ENCODE measurements around the gene SIRT4.
"Not testable (repeated sequence)": the region's sequence is repeated elsewhere in the genome, so short reads cannot be mapped to it uniquely, and the experiment has no call there.

The SIRT4 gene

DNA sequence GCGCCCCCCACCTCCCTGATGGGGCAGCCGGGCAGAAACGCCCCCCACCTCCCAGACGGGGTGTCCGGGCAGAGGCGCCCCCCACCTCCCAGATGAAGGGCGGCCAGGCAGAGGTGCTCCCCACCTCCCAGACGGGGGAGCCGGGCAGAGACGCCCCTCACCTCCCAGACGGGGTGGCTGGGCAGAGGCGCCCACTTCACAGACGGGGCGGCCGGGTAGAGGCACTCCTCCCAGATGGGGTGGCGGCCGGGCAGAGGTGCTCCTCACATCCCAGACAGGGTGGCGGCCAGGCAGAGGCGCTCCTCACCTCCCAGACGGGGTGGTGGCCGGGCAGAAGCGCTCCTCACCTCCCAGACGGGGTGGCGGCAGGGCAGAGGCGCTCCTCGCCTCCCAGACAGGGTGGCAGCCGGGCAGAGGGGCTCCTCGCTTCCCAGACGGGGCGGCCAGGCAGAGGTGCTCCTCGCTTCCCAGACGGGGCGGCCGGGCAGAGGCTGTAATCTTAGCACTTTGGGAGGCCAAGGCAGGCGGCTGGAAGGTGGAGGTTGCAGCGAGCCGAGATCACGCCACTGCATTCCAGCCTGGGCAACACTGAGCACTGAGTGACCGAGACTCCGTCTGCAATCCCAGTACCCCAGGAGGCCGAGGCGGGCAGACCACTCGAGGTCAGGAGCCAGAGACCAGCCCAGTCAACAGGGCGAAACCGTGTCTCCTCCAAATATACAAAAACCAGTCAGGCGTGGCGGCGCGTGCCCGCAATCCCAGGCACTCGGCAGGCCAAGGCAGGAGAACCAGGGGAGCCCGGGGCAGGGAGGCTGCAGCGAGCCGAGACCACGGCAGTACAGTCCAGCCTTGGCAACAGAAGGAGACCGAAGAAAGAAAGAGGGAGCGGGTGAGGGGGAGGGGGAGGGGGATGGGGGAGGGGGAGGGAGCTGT lies 23.7 kb upstream of the SIRT4 start:
- no peak for DNase-seq

- no peak for DNase-seq
These were observed 18.8 kb upstream of the SIRT4 start for GRCh38 chr12:120283318-120283717.

DNA sequence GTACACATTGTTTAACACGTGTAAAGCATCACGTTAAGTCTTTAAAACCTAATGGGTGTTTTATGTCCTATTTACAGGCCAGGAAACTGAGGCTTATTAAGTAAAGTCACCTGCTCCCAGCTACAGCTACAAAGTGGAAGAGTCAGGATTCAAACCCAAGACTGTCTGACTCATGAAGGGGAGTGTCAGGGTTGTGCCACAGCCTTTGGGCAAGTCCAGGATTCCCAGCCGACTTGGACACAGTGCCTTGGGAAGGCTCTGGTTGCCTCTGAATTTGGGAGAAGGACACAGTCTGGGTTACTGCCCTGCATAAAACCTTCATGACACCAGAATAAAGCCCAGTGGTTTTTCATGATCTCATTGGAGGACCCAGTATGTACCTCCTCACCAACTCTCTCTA lies 17.7 kb upstream of the SIRT4 start:
- no peak for DNase-seq

DNA sequence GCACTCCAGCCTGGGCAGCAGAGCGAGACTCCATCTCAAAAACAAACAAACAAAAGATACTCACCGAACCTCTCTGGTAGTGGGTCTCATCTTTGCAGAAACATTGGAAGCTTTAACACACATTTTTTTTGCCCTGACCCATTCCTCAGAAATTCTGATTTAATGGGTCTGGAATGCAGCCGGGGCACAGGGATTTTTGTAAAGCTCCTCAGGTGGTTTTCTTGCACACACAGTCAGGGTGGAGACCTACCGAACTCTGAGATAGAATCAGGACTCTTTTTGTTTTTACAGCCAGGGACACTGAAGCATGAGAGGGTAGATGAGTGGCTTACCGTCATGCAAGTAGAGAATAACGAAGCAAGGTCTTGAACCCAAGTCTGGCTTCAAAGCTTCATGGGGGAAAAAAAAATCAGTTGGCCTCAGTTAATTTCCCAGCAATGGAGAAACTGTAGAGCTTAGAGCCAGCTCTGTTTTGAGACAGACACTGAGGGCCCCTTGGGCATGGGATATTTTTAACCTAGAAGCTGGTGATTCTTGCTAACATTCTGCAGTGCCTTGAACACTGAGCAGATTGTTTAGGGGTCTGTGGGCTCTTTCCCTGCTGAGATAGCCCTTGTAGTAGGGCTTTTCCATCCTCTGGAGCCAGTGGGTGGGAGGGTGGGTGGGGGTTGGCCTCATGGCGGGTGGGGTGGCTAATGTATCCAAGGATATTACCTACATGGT lies 15.2 kb upstream of the SIRT4 start:
- DNase-seq, result no peak

GRCh38 chr12:120287491-120287890 lies 14.6 kb upstream of the SIRT4 start:
- no peak for DNase-seq

DNA sequence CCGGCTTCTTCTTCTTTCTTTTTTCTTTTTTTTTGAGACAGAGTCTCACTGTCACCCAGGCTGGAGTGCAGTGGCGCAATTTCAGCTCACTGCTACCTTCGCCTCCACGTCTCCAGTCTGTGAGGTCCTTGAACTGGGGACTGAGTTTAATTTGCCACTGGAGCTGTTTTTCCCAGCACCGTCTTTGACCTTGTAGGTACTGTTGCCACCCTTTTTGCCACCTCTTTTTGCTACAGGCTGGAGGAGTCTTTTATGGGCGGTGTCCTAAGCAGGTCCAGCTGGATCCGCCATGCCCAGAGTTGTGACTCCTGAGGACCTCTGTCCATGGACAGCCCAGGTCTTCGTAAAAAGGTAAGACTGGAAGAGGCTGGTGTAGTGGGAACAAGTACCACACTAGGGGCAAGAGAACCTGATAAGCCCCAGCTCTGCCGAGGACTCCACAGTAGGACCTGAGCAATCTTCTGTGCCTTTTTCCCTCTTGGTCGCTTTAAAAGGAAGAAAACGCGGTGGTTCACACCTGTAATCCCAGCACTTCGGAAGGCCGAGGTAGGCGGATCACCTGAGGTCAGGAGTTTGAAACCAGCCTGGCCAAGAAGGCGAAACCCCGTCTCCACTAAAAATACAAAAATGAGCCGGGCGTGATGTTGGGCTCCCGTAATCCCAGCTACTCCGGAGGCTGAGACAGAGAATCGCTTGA lies 11.4 kb upstream of the SIRT4 start:
- DNase-seq, result no peak

- no peak for DNase-seq
These were observed 9.8 kb upstream of the SIRT4 start for GRCh38 chr12:120292411-120292660.

GRCh38 chr12:120292661-120293531 lies 9.2 kb upstream of the SIRT4 start, which contains the start of gene RNU4-1:
Gene RNU4-1 (minus strand): TSS chr12:120293237.
- peak; percentile 85 for DNase-seq

DNA sequence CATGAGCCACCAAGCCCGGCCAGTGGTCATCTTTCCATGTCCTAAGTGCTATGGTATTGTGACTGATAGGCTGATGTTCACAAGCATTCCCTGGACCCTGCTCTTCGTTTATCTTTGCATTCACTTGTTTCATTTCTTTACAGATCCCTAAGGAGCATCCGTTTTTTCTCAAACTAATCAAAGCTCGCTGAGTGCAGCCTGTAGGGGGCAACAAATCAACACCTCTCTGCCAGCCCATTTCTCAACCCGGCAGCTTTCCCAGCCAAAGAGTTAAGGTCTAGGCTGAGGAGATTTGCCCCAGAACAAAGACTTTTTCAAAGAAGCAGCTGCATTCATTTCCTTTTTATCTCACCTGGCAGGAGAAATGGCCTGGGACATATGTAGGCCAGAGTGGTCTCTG lies 12.1 kb downstream of the SIRT4 start:
- DNase-seq, result no peak

DNA sequence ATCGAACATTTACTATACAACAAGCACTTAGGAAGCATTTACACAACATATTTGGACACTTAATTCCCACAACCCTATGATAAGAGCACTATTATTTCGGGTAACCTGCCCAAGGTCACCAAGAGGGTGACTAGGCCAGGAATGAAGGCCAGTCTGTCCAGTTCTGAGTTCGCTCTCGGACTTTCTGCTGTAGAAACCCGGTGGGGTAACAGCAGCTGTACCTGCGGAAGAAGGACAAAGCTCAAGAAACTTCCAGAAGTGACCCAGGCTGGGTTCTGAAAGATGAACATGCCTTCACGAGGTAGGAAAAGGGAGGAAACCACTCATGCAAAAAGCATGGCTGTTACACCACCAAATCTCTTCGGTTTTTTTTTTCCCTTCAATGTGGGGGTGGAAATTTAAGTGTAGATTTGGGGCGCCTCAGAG lies 14.7 kb downstream of the SIRT4 start:
- DNase-seq, result no peak

DNA sequence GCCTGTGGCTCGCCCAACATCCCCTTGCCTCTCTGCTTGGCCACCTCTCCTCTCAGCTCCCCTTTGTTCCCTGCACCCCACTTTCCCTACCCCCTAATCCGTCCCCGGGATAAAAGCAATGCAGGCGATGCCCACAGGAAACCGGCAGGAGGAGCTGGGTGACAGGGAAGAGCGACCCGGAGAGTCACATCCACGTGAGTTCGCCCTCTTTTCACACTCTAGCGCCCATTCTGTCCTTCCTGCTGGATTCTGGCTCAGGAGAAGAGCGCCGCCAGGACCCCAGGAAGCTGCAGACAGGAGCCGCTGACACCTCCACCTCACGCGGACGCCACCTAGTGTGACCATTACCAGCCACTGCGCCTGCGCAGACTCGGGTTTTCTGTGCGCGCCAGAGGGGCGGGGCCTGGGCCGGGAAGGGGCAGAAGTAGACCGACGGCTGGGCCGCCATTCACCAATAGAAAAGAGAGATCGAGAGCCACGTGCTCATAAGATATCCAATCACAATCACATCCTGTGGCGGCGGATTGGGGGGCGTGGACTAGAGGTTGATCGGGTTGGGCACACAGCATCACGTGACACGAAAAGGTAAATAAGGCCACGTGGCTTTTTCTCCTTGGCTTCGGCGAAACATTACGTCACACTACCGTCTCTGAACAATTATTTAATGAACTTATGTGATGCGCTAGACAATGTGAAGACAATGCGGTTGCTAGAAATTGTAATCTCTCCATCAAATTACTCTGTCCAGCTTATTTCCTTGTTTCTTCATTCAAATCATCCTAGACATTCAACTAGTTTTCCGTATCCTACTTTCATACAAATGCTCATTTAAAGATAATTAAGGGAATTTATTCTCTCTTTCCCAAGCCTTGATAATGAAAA lies 15.3 kb downstream of the SIRT4 start:
- DNase-seq, result peak; percentile 98

DNA sequence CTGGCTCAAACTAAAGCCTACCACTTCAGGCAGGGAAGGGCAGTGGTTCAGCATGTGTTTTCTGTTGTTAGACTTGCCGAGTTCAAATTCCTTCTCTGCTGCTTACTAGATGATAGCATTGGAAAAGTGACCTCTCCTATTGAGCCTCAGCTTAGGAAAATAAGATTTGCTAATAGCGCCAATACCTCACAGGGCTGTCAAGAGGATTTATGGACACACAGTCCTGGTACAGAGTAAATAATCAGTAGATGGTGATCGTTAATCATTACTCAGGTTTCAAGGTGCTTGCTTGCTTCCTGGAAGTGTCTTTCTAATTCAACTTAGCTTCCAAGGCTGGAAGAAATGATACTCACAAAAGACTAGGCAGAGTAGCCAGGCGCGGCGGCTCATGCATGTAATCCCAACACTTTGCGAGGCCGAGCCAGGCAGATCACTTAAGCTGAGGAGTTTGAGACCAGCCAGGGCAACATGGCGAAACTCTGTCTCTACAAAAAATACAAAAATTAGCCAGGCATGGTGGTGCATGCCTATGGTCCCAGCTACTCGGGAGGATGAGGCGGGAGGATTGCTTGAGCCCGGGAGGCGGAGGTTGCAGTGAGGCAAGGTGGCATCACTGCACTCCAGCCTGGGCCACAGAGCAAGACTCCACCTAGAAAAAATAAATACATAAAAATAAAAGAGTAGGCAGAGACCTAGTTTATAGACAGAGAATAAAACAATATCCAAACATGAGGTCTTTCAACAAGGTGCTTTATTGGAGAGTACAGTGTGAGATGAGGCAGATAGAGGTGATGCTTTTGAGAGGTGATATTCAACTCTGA lies 19.5 kb downstream of the SIRT4 start:
- DNase-seq, result no peak

- no peak for DNase-seq
These were observed 21.7 kb downstream of the SIRT4 start for GRCh38 chr12:120323772-120324171.

GRCh38 chr12:120324841-120325417 lies 22.8 kb downstream of the SIRT4 start:
- DNase-seq, result no peak

DNA sequence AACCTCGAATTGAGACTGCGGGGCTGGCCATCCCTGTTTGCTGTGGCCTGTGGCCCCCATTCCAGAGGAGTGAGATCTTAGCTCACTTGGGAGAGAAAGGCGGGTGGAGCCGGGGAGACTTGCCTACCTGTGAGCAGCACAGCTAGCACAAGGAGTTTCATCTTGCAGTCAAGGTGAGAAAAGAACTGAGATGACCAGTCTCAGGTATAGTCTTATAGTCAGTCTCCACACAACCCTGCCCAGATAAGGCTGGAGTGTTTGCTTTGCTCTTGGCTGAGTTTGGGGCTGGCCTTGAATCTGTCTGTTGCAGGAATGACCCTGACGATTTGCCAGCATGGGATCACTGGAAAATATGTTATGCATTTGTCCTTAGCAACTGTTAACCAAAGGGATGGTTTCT lies 25.5 kb downstream of the SIRT4 start, which contains the start of gene PLA2G1B:
TSS of gene PLA2G1B (minus strand) at position 187 of the 400 bp plus-strand sequence. CDS start at position 161, 26 bp downstream.
- DNase-seq, result no peak

GRCh38 chr12:120328228-120328627 lies 26.1 kb downstream of the SIRT4 start:
- no peak for DNase-seq

- no peak for DNase-seq
These were observed 29.3 kb downstream of the SIRT4 start for GRCh38 chr12:120331390-120331789.

DNA sequence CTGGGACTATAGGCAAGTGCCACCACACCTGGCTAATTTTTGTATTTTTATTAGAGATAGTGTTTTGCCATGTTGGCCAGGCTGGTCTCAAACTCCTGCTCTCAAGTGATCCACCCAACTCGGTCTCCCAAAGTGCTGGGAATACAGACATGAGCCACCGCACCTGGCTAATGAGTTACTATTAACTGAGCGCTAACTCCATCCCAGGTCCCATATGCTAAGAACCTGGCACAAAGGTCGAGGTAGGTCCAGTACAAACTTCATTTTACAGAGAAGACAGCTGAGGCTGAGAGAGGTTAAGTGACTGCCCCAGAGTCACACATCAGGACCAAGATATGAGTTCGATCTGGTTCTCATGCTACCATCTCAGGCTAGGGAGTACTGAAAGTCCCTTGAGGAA lies 29.9 kb downstream of the SIRT4 start:
- DNase-seq, result no peak

DNA sequence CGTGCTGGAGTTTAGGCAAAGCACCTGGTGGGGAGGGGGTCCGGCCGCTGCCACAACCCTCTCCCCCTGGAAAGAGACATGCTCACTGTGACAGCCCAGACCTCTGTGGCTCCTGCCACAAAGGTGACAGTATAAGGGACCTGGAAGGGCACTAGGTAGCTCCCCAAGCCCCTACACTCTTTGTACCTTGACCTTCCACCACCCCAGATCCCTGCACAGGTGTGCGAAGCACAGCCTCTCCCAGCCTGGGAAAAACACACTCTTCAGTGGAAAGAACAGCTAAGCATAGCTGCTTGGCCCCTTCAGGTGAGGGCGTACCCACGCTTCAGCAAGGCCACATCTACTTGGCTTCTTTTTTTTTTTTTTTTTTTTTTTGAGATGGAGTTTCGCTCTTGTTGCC lies 30.4 kb downstream of the SIRT4 start:
- DNase-seq, result no peak

GRCh38 chr12:120335447-120335846 lies 33.3 kb downstream of the SIRT4 start:
- DNase-seq, result not testable (repeated sequence)
